ENCODE measurements around the gene MICAL2.

Gene MICAL2

DNA sequence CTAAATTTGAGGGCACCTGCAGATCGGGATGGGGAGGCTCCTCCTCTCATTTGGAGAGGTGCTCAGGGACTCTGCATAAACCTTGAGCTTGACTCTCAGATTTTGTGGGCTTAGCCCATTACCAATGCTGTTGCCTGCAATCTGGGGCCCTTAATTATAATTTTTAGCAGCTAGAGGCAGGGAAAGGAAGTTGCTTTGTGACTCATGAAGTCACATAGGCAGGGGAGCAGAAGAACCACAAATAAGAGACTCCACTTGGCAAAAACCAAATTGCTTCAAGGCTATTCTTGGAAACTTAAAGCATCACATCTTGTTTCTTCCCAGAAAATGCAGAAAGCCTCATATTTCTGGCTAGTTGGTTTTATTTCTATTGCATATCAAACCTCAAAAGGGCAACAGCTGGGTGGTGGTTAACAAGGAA lies 46.9 kb downstream of the MICAL2 start:
- TF ChIP-seq, protein P1, sequence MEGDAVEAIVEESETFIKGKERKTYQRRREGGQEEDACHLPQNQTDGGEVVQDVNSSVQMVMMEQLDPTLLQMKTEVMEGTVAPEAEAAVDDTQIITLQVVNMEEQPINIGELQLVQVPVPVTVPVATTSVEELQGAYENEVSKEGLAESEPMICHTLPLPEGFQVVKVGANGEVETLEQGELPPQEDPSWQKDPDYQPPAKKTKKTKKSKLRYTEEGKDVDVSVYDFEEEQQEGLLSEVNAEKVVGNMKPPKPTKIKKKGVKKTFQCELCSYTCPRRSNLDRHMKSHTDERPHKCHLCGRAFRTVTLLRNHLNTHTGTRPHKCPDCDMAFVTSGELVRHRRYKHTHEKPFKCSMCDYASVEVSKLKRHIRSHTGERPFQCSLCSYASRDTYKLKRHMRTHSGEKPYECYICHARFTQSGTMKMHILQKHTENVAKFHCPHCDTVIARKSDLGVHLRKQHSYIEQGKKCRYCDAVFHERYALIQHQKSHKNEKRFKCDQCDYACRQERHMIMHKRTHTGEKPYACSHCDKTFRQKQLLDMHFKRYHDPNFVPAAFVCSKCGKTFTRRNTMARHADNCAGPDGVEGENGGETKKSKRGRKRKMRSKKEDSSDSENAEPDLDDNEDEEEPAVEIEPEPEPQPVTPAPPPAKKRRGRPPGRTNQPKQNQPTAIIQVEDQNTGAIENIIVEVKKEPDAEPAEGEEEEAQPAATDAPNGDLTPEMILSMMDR (IDR thresholded peaks at IDR 0.05; ENCODE audit: low read depth, low read length, missing control alignments) = no peak
- no peak overlapping the region for H3K4me3 ChIP-seq (ENCODE audit: low read depth, low read length)
- no peak for DNase-seq (ENCODE audit: low read depth)

DNA sequence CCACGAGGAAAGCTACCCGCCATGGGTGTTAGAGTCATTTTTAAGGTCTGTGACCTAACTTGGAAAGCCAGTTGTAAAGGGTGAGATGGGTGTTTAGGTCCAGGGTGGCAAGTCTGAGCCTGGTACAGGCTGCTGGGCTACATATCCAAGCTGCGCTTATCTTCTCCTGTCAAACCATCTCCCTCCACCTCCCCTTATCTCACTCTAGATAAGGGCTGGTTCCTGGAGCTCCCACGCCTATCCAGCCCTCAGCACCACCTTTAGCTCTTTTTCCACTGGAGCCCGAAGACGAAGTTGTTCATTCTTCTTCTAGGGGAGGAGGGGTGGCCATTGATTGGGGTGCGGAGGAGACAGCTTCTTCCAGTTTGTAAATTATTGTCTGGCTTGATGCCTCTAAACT lies 48.5 kb downstream of the MICAL2 start:
- TF ChIP-seq, protein P1 (IDR thresholded peaks at IDR 0.05; ENCODE audit: low read depth, low read length, missing control alignments) = no peak
- no peak for DNase-seq (ENCODE audit: low read depth)
- H3K4me3 ChIP-seq (ENCODE audit: low read depth, low read length) = no peak overlapping the region

DNA sequence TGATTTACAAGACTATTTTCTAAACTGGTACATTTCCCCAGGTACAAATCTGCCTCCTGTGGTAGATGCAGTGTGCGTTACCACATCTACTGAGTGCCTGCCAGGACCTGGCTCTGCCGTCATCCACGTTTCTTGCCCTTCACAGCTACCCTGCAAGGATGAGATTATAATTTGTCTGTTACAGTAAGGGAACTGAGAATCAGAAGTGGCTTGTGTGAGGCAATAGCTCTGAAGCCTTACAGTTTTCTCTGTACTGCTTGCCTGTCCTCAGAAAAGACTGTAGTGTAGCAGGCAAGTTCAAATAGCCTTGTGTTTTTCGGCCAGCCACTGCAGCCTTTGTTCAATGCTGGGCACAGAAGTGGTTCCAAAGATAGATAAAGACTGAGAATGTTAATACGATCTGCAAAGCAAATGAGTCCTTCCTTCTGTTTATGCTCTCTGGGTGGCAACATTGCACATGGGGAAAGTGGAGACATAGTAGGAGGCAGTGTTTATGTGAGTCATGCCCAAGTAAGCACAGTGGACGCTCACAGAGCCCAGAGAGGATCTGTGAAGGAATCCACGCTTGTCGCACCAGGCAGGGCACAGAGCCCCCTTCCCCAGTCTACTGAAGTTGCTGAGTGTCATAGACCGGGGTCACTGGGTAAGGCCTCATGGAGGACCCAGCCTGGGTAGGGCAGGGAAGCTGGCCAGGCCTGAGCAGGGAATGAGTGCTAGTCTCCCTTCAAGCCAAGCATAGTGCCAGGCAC lies 49.1 kb downstream of the MICAL2 start:
- TF ChIP-seq, protein P1 (IDR thresholded peaks at IDR 0.05; ENCODE audit: low read depth, low read length, missing control alignments) = no peak
- no peak for DNase-seq (ENCODE audit: low read depth)
- H3K4me3 ChIP-seq (ENCODE audit: low read depth, low read length) = no peak overlapping the region

DNA sequence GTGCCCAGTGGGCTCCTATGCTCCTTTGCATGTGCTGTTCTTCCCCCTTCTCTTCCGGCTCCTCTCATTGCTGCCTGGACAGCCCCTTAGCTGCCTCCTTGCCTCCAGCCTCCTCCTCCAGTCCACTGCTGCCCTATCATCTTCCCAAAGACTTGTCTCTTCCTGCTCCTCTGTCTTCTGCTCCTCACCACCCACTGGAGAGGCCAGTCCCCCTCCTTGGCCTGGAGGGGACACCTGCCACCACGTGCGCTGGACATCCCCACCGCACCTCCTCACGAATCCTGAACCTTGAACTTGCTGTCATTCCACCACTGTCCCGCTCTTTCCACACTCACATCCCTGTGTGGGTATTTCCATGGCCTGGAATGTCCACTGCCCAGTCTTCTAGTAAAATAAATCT lies 49.8 kb downstream of the MICAL2 start:
- DNase-seq (ENCODE audit: low read depth) = no peak

DNA sequence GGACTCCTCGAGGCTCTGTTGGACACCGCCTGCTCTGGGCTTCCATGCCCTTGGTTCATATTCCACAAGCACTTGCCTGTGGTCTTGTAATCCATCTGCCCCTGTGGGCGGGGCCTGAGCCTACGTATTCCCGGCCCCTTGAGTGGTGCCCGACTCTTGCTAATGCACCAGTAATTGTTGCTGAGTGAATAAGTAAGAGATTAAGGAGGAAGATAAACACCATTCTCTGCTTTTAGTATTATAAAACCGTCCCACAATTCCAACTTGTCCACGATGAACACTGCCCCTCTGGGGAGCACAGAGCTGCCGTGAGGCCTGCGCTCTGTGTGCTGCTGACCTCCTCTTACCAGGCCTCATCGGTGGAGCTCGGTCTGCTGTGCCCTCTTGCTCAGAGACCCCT lies 50.3 kb downstream of the MICAL2 start:
- TF ChIP-seq, protein P1 (IDR thresholded peaks at IDR 0.05; ENCODE audit: low read depth, low read length, missing control alignments) = no peak

More for the DNA sequence above, 49.8 kb downstream of the MICAL2 start:
- TF ChIP-seq, protein P1 (IDR thresholded peaks at IDR 0.05; ENCODE audit: low read depth, low read length, missing control alignments) = no peak
- H3K4me3 ChIP-seq (ENCODE audit: low read depth, low read length) = no peak overlapping the region

GRCh38 chr11:12161137-12161536 lies 50.7 kb downstream of the MICAL2 start:
- H3K4me3 ChIP-seq (ENCODE audit: low read depth, low read length) = no peak overlapping the region
- TF ChIP-seq, protein P1 (IDR thresholded peaks at IDR 0.05; ENCODE audit: low read depth, low read length, missing control alignments) = no peak
- no peak for DNase-seq (ENCODE audit: low read depth)

More for the DNA sequence above, 50.3 kb downstream of the MICAL2 start:
- DNase-seq (ENCODE audit: low read depth) = no peak
- H3K4me3 ChIP-seq (ENCODE audit: low read depth, low read length) = no peak overlapping the region

All from GM12864 (cell line).